WTC11 (cell line): Measurements from ENCODE around the gene RPTOR. TPM values are rescaled to one million over a fixed set of nuclear protein-coding genes. Genes with fewer than 3 reads are reported as not detected.

Experiments
- ATAC-seq: fragments of 200-7000 bp; cut with Tn5 transposase; 2 replicates; pipeline ENCODE4 v1.10.0; 2021; ENCODE audit warnings: mild to moderate bottlenecking, moderate library complexity
- CTCF ChIA-PET: fragments of 300-600 bp; sonication (Branson Sonifier 250); formaldehyde crosslinking; loops from one replicate; lab custom pipeline; 2021; ENCODE audit warnings: antibody characterized with exemption; lab: Charles Lee
- POLR2A ChIA-PET: fragments of 350-600 bp; sonication (Branson Sonifier 250); formaldehyde crosslinking; loops from one replicate; lab custom pipeline; 2021; ENCODE audit warnings: antibody characterized with exemption; lab: Charles Lee
- DNase-seq: peaks from one replicate; pipeline ENCODE4 v3.0.0; 2021; ENCODE audit warnings: low spot score
- H3K27ac Mint-ChIP-seq: 2 replicates; pipeline ENCODE4 v1.8.0; 2021; ENCODE audit warnings: mixed read lengths
- H3K27me3 Mint-ChIP-seq: 2 replicates; pipeline ENCODE4 v1.8.0; 2021; ENCODE audit warnings: low read depth, mild to moderate bottlenecking, moderate library complexity, mixed read lengths
- H3K36me3 Mint-ChIP-seq: 2 replicates; pipeline ENCODE4 v1.8.0; 2021; ENCODE audit warnings: mixed read lengths
- H3K4me1 Mint-ChIP-seq: 2 replicates; pipeline ENCODE4 v1.8.0; 2022; ENCODE audit warnings: mixed read lengths
- H3K4me3 Mint-ChIP-seq: 2 replicates; pipeline ENCODE4 v1.8.0; 2021; ENCODE audit warnings: mild to moderate bottlenecking, moderate library complexity, mixed read lengths
- H3K9me3 Mint-ChIP-seq: 2 replicates; pipeline ENCODE4 v1.8.0; 2021; ENCODE audit warnings: mixed read lengths
- AR ChIP-seq: fragments of 250-450 bp; sonication (Bioruptor Pico); IDR thresholded peaks from 2 replicates; pipeline ENCODE4 v1.9.0; 2021; ENCODE audit warnings: mild to moderate bottlenecking
- ATF1 ChIP-seq: sonication (generic); formaldehyde crosslinking; IDR thresholded peaks from 2 replicates; pipeline ENCODE4 v1.8.1; 2023; ENCODE audit warnings: mild to moderate bottlenecking, moderate library complexity, missing genetic modification reagents
- CREB1 ChIP-seq: sonication (generic); formaldehyde crosslinking; IDR thresholded peaks from 2 replicates; pipeline ENCODE4 v1.8.0; 2023; ENCODE audit warnings: mild to moderate bottlenecking, missing genetic modification reagents
- CREM ChIP-seq: sonication (generic); formaldehyde crosslinking; IDR thresholded peaks from 2 replicates; pipeline ENCODE4 v1.8.1; 2022; ENCODE audit warnings: mild to moderate bottlenecking, missing genetic modification reagents, moderate library complexity
- E2F1 ChIP-seq: sonication (generic); formaldehyde crosslinking; IDR thresholded peaks from 2 replicates; pipeline ENCODE4 v1.8.0; 2022; ENCODE audit warnings: mild to moderate bottlenecking, missing genetic modification reagents
- ERG ChIP-seq: fragments of 250-450 bp; sonication (Bioruptor Pico); IDR thresholded peaks from 2 replicates; pipeline ENCODE4 v1.8.0; 2021; ENCODE audit warnings: mild to moderate bottlenecking
- FOXP1 ChIP-seq: sonication (generic); formaldehyde crosslinking; IDR thresholded peaks from 2 replicates; pipeline ENCODE4 v1.8.0; 2022; ENCODE audit warnings: missing genetic modification reagents, mild to moderate bottlenecking, moderate library complexity, borderline replicate concordance
- FOXP4 ChIP-seq: sonication (generic); formaldehyde crosslinking; IDR thresholded peaks from 2 replicates; pipeline ENCODE4 v1.8.0; 2022; ENCODE audit warnings: mild to moderate bottlenecking, missing genetic modification reagents
- GRHL2 ChIP-seq: fragments of 250-450 bp; sonication (Bioruptor Pico); IDR thresholded peaks from 2 replicates; pipeline ENCODE4 v1.8.0; 2022; ENCODE audit warnings: mild to moderate bottlenecking, moderate library complexity; ENCODE audit not compliant: insufficient replicate concordance, severe bottlenecking
- NFYB ChIP-seq: sonication (generic); formaldehyde crosslinking; conservative IDR thresholded peaks from 2 replicates; pipeline ENCODE4 v1.8.0; 2022; ENCODE audit warnings: low read depth, missing genetic modification reagents
- SMAD4 ChIP-seq: sonication (generic); formaldehyde crosslinking; IDR thresholded peaks from 2 replicates; pipeline ENCODE4 v1.8.0; 2022; ENCODE audit warnings: mild to moderate bottlenecking, missing genetic modification reagents
- ZNF317 ChIP-seq: sonication (generic); formaldehyde crosslinking; IDR thresholded peaks from 2 replicates; pipeline ENCODE4 v1.8.1; 2023; ENCODE audit warnings: low read depth, mild to moderate bottlenecking, moderate library complexity, missing genetic modification reagents, borderline replicate concordance
- ZNF423 ChIP-seq: fragments of 250-450 bp; sonication (Bioruptor Pico); IDR thresholded peaks from 2 replicates; pipeline ENCODE4 v2.1.2; 2022; ENCODE audit warnings: mild to moderate bottlenecking, moderate library complexity
- total RNA-seq: library from RNA; stranded (reverse); gene quantifications from 3 replicates; pipeline ENCODE4 v1.2.3, GENCODE V29; 2021
- TF ChIP-seq, protein P1 (sequence below): sonication (generic); formaldehyde crosslinking; IDR thresholded peaks from 2 replicates; pipeline ENCODE4 v1.8.0; 2023; ENCODE audit warnings: mild to moderate bottlenecking, missing genetic modification reagents
- TF ChIP-seq, protein P2 (sequence below): sonication (generic); formaldehyde crosslinking; IDR thresholded peaks from 2 replicates; pipeline ENCODE4 v1.8.0; 2022; ENCODE audit warnings: mild to moderate bottlenecking, missing genetic modification reagents
- TF ChIP-seq, protein P3 (sequence below): sonication (generic); formaldehyde crosslinking; IDR thresholded peaks from 2 replicates; pipeline ENCODE4 v1.8.1; 2022; ENCODE audit warnings: missing genetic modification reagents, borderline replicate concordance
- TF ChIP-seq, protein P4 (sequence below): fragments of 250-450 bp; sonication (Bioruptor Pico); conservative IDR thresholded peaks from 2 replicates; pipeline ENCODE4 v1.9.0; 2021; ENCODE audit warnings: mild to moderate bottlenecking
- TF ChIP-seq, protein P5 (sequence below): sonication (generic); formaldehyde crosslinking; IDR thresholded peaks from 2 replicates; pipeline ENCODE4 v1.8.0; 2022; ENCODE audit warnings: mild to moderate bottlenecking, missing genetic modification reagents

The RPTOR gene
- total RNA-seq, 1 experiment from 2014 or later = 41.0 TPM

- POLR2A ChIA-PET = no interaction called here
- H3K4me1 Mint-ChIP-seq = peaks cover 46% of the 10 kb centered on the region
- no peak for TF ChIP-seq FOXP4
- TF ChIP-seq, protein P1, sequence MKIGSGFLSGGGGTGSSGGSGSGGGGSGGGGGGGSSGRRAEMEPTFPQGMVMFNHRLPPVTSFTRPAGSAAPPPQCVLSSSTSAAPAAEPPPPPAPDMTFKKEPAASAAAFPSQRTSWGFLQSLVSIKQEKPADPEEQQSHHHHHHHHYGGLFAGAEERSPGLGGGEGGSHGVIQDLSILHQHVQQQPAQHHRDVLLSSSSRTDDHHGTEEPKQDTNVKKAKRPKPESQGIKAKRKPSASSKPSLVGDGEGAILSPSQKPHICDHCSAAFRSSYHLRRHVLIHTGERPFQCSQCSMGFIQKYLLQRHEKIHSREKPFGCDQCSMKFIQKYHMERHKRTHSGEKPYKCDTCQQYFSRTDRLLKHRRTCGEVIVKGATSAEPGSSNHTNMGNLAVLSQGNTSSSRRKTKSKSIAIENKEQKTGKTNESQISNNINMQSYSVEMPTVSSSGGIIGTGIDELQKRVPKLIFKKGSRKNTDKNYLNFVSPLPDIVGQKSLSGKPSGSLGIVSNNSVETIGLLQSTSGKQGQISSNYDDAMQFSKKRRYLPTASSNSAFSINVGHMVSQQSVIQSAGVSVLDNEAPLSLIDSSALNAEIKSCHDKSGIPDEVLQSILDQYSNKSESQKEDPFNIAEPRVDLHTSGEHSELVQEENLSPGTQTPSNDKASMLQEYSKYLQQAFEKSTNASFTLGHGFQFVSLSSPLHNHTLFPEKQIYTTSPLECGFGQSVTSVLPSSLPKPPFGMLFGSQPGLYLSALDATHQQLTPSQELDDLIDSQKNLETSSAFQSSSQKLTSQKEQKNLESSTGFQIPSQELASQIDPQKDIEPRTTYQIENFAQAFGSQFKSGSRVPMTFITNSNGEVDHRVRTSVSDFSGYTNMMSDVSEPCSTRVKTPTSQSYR = no peak
- TF ChIP-seq, protein P2, sequence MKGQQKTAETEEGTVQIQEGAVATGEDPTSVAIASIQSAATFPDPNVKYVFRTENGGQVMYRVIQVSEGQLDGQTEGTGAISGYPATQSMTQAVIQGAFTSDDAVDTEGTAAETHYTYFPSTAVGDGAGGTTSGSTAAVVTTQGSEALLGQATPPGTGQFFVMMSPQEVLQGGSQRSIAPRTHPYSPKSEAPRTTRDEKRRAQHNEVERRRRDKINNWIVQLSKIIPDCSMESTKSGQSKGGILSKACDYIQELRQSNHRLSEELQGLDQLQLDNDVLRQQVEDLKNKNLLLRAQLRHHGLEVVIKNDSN (CRISPR knock-in tag) = no peak
- no peak for TF ChIP-seq FOXP1
- TF ChIP-seq, protein P3, sequence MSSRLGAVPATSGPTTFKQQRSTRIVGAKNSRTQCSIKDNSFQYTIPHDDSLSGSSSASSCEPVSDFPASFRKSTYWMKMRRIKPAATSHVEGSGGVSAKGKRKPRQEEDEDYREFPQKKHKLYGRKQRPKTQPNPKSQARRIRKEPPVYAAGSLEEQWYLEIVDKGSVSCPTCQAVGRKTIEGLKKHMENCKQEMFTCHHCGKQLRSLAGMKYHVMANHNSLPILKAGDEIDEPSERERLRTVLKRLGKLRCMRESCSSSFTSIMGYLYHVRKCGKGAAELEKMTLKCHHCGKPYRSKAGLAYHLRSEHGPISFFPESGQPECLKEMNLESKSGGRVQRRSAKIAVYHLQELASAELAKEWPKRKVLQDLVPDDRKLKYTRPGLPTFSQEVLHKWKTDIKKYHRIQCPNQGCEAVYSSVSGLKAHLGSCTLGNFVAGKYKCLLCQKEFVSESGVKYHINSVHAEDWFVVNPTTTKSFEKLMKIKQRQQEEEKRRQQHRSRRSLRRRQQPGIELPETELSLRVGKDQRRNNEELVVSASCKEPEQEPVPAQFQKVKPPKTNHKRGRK (CRISPR knock-in tag) = no peak
- TF ChIP-seq E2F1 (CRISPR knock-in tag) = no peak
- no peak for TF ChIP-seq ZNF317 (CRISPR knock-in tag)
- TF ChIP-seq GRHL2 (CRISPR knock-in tag) = no peak
- TF ChIP-seq, all 79 proteins: peak for 0
- no peak for ATAC-seq
- H3K27ac Mint-ChIP-seq = no peak overlapping the region
- H3K36me3 Mint-ChIP-seq = no peaks in the 10 kb centered on the region
- no peaks in the 10 kb centered on the region for H3K27me3 Mint-ChIP-seq
- CTCF ChIA-PET = no interaction called here
- H3K9me3 Mint-ChIP-seq = no peaks in the 10 kb centered on the region
- no peak for DNase-seq
- no peak overlapping the region for H3K4me3 Mint-ChIP-seq
Measured at GRCh38 chr17:80676564-80676963, 131.9 kb downstream of the RPTOR start.

DNA sequence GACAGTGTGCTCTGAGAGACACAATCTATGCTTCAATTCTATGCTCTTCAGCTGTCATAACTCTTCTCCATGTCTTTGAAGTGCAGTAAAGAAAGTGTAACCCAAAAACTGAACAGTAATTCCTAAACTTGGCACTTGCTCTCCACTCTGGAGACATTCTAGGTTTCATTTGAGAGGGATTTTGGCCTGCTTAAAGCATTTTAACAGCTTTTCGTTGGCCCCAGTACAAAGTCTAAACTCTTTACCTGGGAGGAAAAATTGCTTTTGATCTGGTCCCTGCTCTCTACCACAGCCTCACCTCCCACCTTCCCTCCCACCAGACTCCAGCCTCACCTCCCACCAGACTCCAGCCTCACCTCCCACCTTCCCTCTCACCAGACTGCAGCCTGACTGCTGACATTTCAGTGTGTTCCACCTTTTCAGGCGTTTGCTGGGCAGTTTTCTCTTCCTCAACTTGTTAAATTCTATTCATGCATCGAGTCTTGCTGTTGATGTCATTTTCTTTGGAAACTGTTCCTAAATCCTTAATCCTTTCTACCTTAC, 132.6 kb downstream of the RPTOR start:
- Mint-ChIP-seq H3K27me3 (no peaks in the 10 kb centered on the region), H3K4me3 (no peak overlapping the region), H3K27ac (peak overlapping the region; percentile 23), H3K36me3 (no peaks in the 10 kb centered on the region), H3K9me3 (no peaks in the 10 kb centered on the region), H3K4me1 (peaks cover 46% of the 10 kb centered on the region)
- POLR2A ChIA-PET = no interaction called here
- DNase-seq (no peak), ATAC-seq (no peak)
- CTCF ChIA-PET = no interaction called here
- TF ChIP-seq, protein P4, sequence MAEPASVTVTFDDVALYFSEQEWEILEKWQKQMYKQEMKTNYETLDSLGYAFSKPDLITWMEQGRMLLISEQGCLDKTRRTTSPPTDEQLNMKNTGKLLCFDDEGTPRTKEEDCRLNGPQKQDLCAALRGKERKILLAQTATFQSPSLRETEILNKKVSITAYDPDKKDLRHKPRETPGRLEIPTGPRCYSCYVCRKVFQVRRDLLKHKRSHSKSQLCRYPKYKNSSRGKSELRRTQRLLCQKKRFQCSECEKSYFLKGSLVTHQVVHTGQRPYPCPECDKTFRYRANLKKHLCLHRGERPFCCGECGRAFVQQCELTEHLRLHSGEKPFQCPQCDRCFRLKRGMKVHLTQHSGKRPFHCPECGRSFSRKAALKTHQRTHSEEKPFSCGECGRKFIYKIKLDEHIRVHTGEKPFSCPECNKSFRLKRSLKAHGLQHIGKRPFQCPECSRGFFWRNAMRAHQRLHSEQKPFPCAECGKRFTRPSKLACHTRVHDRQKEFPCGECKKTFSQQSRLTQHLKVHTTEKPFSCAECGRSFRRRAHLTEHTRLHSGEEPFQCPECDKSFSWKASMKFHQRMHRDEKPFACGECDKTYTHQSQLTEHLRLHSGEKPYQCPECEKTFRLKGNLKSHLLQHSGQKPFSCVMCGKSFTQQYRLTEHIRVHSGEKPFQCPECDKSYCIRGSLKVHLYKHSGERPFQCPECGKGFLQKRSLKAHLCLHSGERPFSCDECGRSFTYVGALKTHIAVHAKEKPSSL (CRISPR knock-in tag) = no peak
- TF ChIP-seq AR (CRISPR knock-in tag) = no peak
- no peak for TF ChIP-seq SMAD4 (CRISPR knock-in tag)
- TF ChIP-seq ATF1 (CRISPR knock-in tag) = no peak
- TF ChIP-seq CREB1 = no peak
- no peak for TF ChIP-seq CREM (CRISPR knock-in tag)
- TF ChIP-seq, protein P5, sequence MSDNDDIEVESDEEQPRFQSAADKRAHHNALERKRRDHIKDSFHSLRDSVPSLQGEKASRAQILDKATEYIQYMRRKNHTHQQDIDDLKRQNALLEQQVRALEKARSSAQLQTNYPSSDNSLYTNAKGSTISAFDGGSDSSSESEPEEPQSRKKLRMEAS (CRISPR knock-in tag) = no peak
- TF ChIP-seq ERG (CRISPR knock-in tag) = no peak
- TF ChIP-seq ZNF423 = no peak
- no peak for TF ChIP-seq NFYB (CRISPR knock-in tag)
